A549 (cell line): ENCODE results near the gene HOXD11. TPM values are rescaled to one million over a fixed set of nuclear protein-coding genes. Genes with fewer than 3 reads are reported as not detected.

Experiments
- ATAC-seq, 2 experiments: fragments of 200-7000 bp in 1 of 2; fragments of >200 bp in 1 of 2; cut with Nextera tagmentation in 1 of 2; cut with Tn5 transposase in 1 of 2; 3 replicates each; pipeline versions ENCODE4 v1.8.0 to v1.9.1; 2018 to 2020; ENCODE audit warnings: mild to moderate bottlenecking in 1 of 2, moderate library complexity in 1 of 2
- CTCF ChIA-PET: fragments of 300-600 bp; sonication (Branson Sonifier 250); formaldehyde crosslinking; extraction: SDS; loops from one replicate; lab custom pipeline; 2021; ENCODE audit warnings: antibody characterized with exemption, inconsistent platforms; lab: Yijun Ruan, JAX
- POLR2A ChIA-PET: fragments of 350-600 bp; formaldehyde crosslinking; extraction: SDS; loops from one replicate; lab custom pipeline; 2021; ENCODE audit warnings: antibody characterized with exemption, inconsistent platforms; lab: Yijun Ruan, JAX
- DNase-seq, 2 experiments: peaks; one replicate each; pipeline versions ENCODE4 v3.0.0 to v3.0.0-alpha.2; 2011 to 2016; ENCODE audit warnings: low read depth in 1 of 2, low spot score in 1 of 2
- FAIRE-seq: peaks from 2 replicates; lab custom pipeline; 2011; peaks lifted over from hg19 to GRCh38; lab: Jason Lieb, UNC
- H3K27ac ChIP-seq, 2 experiments: fragments of >200 bp; sonication (Bioruptor Twin); formaldehyde crosslinking; 3 replicates each; pipeline ENCODE4 v1.5.1; 2016 to 2017
- H3K4me1 ChIP-seq: fragments of >200 bp; sonication (Bioruptor Twin); formaldehyde crosslinking; 3 replicates; pipeline ENCODE4 v1.6.1; 2016
- H3K4me2 ChIP-seq: fragments of >200 bp; sonication (Bioruptor Twin); formaldehyde crosslinking; 3 replicates; pipeline ENCODE4 v1.6.1; 2016
- H3K4me3 ChIP-seq: fragments of >200 bp; sonication (Bioruptor Twin); formaldehyde crosslinking; 3 replicates; pipeline ENCODE4 v1.5.1; 2016
- H3K9me3 ChIP-seq: fragments of >200 bp; sonication (Bioruptor Twin); formaldehyde crosslinking; 3 replicates; pipeline ENCODE4 v1.6.1; 2016
- ATOH8 ChIP-seq: fragments of 250-450 bp; sonication (Bioruptor Pico); IDR thresholded peaks from 2 replicates; pipeline ENCODE4 v1.5.0; 2020; ENCODE audit warnings: low read depth, mild to moderate bottlenecking, moderate library complexity
- CTCF ChIP-seq: fragments of >200 bp; sonication (Bioruptor Twin); formaldehyde crosslinking; IDR thresholded peaks from 3 replicates; pipeline ENCODE4 v1.5.1; 2016
- HES2 ChIP-seq: fragments of >200 bp; sonication (Bioruptor Twin); formaldehyde crosslinking; IDR thresholded peaks from 2 replicates; pipeline ENCODE4 v1.6.1; 2016
- HOXB5 ChIP-seq: fragments of 250-450 bp; sonication (Bioruptor Pico); IDR thresholded peaks from 2 replicates; pipeline ENCODE4 v1.5.0; 2020; ENCODE audit warnings: mild to moderate bottlenecking, moderate library complexity
- JUNB ChIP-seq: fragments of >200 bp; sonication (Bioruptor Twin); formaldehyde crosslinking; IDR thresholded peaks from 2 replicates; pipeline ENCODE4 v1.6.1; 2016
- KDM5A ChIP-seq: fragments of 200-600 bp; sonication (generic); IDR thresholded peaks from 2 replicates; pipeline ENCODE4 v1.6.1; 2016; ENCODE audit warnings: antibody characterized with exemption, mild to moderate bottlenecking
- MAZ ChIP-seq: fragments of 150-350 bp; IDR thresholded peaks from 2 replicates; pipeline ENCODE4 v1.6.1; 2014; ENCODE audit warnings: antibody characterized with exemption, low read depth, low read length, borderline replicate concordance
- MYC ChIP-seq: IDR thresholded peaks from 2 replicates; pipeline ENCODE4 v1.6.1; 2012; ENCODE audit warnings: mild to moderate bottlenecking, inconsistent platforms, low read length, improper control_type of control experiment, borderline replicate concordance
- RARB ChIP-seq: fragments of 250-450 bp; sonication (Bioruptor Pico); IDR thresholded peaks from 2 replicates; pipeline ENCODE4 v1.8.0; 2021; ENCODE audit warnings: mild to moderate bottlenecking, moderate library complexity
- RCOR1 ChIP-seq: fragments of 150-350 bp; IDR thresholded peaks from 2 replicates; pipeline ENCODE4 v1.6.1; 2014; ENCODE audit warnings: antibody characterized with exemption, low read length, low read depth
- RFX5 ChIP-seq: fragments of 450-650 bp; IDR thresholded peaks from 2 replicates; pipeline ENCODE4 v1.7.1; 2014; ENCODE audit warnings: antibody characterized with exemption, mild to moderate bottlenecking, moderate library complexity
- RNF2 ChIP-seq: fragments of 200-600 bp; sonication (generic); IDR thresholded peaks from 2 replicates; pipeline ENCODE4 v1.6.1; 2016; ENCODE audit warnings: low read depth, mild to moderate bottlenecking, antibody characterized with exemption, moderate library complexity, borderline replicate concordance
- SREBF2 ChIP-seq: fragments of 450-650 bp; IDR thresholded peaks from 2 replicates; pipeline ENCODE4 v1.6.1; 2014; ENCODE audit warnings: mild to moderate bottlenecking, moderate library complexity
- ZC3H11A ChIP-seq: fragments of 450-650 bp; IDR thresholded peaks from 2 replicates; pipeline ENCODE4 v1.6.1; 2014; ENCODE audit warnings: antibody characterized with exemption, mild to moderate bottlenecking
- ZFP36 ChIP-seq: fragments of 450-650 bp; IDR thresholded peaks from 2 replicates; pipeline ENCODE4 v1.6.1; 2014; ENCODE audit warnings: borderline replicate concordance; ENCODE audit not compliant: partially characterized antibody
- WGBS: methylation state at CpG from one replicate; pipeline ENCODE4 v1.1.6; 2017; ENCODE audit errors: missing lambda C conversion rate; 5-methylcytosine and 5-hydroxymethylcytosine counted together
- polyA plus RNA-seq, 4 experiments: library from polyadenylated mRNA; depleted of rRNA in 3 of 4; stranded (reverse); fragments of >200 nt; fragmentation: RNase III in 1 of 4; extraction: RNeasy Plus Mini Kit Qiagen cat#74134 plus additional on column Dnase treatment in 1 of 4; gene quantifications; 2 replicates in 3 of 4; 3 replicates in 1 of 4; pipeline ENCODE4 v1.2.3, GENCODE V29; 2011 to 2017
- TF ChIP-seq, protein P1 (sequence below): IDR thresholded peaks from 2 replicates; pipeline ENCODE4 v1.6.1; 2012
- TF ChIP-seq, protein P2 (sequence below): fragments of >200 bp; sonication (Bioruptor Twin); formaldehyde crosslinking; IDR thresholded peaks from 3 replicates; pipeline ENCODE4 v1.6.1; 2016
- TF ChIP-seq, protein P3 (sequence below): fragments of 250-450 bp; sonication (Bioruptor Pico); IDR thresholded peaks from 2 replicates; pipeline ENCODE4 v1.5.0; 2021; ENCODE audit warnings: mild to moderate bottlenecking, moderate library complexity, borderline replicate concordance
- TF ChIP-seq, protein P4 (sequence below): IDR thresholded peaks from 2 replicates; pipeline ENCODE4 v1.6.1; 2012; ENCODE audit warnings: low read depth, borderline replicate concordance

HOXD11 gene
- polyA plus RNA-seq, 2 of the 4 experiments (the other 2 are of a cell fraction), result 2.6 to 4.8 TPM

DNA sequence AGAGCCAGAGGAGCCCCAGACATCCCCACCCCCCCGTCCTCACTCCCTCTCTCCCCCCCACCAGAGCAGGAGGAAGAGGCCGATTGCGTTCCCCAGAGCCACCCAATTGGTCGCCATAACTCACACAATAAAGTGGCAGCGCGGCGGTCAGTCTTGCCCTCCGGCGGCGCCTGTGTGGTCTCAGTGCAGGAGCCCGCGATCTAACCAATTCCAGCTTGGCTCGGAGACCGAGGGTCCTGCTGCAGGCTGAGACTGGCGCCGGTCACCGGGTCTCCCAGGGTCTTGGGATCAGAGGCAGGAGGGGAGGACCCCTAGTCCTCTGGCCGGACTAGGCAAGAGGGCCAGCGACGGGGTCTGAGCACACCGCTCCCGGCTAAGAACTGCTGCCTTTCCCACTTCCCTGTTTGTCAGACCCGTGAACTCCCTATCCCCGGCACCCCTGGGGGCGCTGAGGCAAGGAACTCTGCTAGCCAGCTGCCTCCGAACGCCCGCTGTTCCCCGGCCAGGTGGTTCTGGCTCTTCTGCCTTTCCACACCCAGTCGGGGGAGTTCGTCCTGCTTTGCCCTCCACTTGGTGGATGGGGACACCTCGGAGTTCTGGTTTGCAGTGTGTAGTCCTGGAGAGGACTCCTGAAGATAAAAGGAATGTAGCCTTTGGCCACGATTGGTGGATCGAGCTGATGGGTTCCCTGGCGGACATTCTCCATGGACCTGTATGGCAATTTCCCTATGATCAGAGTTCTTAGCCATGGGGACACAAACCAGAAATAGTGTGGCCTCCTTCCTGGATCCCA lies 8.5 kb upstream of the HOXD11 start (continued):
- TF ChIP-seq HOXB5 (CRISPR knock-in tag), result no peak
- TF ChIP-seq SREBF2, result no peak
- TF ChIP-seq, protein P1, sequence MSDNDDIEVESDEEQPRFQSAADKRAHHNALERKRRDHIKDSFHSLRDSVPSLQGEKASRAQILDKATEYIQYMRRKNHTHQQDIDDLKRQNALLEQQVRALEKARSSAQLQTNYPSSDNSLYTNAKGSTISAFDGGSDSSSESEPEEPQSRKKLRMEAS, result no peak
- TF ChIP-seq RNF2, result no peak
- TF ChIP-seq ZFP36, result no peak
- TF ChIP-seq CTCF, result no peak

DNA sequence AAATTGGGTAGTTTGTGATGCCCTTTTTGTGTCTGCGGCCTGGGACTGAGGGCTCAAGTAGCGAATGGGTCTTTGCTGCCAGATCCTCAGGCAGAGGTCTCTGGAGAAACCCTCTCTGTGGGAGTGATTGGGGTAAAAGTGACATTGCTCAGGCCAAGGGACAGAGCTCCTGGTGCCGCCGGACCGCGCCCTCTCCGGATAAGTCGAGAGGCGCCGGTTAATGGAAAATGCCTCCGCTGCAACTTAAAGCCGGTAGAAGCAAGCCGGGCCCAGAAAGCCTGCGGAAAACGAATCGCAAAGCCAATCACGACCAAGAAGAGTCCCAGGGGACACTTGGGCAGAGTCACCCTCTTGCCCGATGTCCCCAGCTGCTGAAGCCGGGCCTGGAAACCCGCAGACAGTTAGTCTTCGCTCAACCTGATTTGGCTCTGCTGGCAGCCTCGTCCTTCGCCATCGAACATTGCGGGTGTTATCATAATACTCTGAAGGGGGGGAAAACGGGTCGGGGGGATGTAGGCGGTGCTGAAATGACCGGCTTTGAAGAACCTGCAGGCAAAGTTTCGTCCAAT lies 7.8 kb upstream of the HOXD11 start:
- 88% methylated on average over 30 of the region's 30 CpGs for WGBS
- H3K4me3 ChIP-seq, result no peak overlapping the region
- H3K4me2 ChIP-seq, result no peak overlapping the region
- no peaks in the 10 kb centered on the region for H3K9me3 ChIP-seq
- no peak overlapping the region for H3K27ac ChIP-seq
- no peak for ATAC-seq
- peaks cover 16% of the 10 kb centered on the region for H3K4me1 ChIP-seq
- no peak for DNase-seq
- TF ChIP-seq MAZ (no peak), ZC3H11A (no peak), JUNB (no peak), RCOR1 (no peak), RARB (CRISPR knock-in tag) (no peak), MYC (no peak), KDM5A (no peak), RFX5 (no peak), ATOH8 (no peak), HES2 (no peak)
- TF ChIP-seq, protein P2, sequence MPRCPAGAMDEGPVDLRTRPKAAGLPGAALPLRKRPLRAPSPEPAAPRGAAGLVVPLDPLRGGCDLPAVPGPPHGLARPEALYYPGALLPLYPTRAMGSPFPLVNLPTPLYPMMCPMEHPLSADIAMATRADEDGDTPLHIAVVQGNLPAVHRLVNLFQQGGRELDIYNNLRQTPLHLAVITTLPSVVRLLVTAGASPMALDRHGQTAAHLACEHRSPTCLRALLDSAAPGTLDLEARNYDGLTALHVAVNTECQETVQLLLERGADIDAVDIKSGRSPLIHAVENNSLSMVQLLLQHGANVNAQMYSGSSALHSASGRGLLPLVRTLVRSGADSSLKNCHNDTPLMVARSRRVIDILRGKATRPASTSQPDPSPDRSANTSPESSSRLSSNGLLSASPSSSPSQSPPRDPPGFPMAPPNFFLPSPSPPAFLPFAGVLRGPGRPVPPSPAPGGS, result no peak
- TF ChIP-seq, protein P3, sequence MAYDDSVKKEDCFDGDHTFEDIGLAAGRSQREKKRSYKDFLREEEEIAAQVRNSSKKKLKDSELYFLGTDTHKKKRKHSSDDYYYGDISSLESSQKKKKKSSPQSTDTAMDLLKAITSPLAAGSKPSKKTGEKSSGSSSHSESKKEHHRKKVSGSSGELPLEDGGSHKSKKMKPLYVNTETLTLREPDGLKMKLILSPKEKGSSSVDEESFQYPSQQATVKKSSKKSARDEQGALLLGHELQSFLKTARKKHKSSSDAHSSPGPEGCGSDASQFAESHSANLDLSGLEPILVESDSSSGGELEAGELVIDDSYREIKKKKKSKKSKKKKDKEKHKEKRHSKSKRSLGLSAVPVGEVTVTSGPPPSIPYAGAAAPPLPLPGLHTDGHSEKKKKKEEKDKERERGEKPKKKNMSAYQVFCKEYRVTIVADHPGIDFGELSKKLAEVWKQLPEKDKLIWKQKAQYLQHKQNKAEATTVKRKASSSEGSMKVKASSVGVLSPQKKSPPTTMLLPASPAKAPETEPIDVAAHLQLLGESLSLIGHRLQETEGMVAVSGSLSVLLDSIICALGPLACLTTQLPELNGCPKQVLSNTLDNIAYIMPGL (CRISPR knock-in tag), result no peak
- TF ChIP-seq, protein P4, sequence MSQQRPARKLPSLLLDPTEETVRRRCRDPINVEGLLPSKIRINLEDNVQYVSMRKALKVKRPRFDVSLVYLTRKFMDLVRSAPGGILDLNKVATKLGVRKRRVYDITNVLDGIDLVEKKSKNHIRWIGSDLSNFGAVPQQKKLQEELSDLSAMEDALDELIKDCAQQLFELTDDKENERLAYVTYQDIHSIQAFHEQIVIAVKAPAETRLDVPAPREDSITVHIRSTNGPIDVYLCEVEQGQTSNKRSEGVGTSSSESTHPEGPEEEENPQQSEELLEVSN, result no peak
- FAIRE-seq, result no peak
- ChIA-PET POLR2A (no interaction called here), CTCF (interaction anchor here (0.7 to 4.5 kb wide), 4 partner anchors 12 to 530 kb away, joined by 4 to 57 read pairs (median 24); partner anchors contain the start of gene EVX2)
